Stimulated activated naive CD8-positive, alpha-beta T cell treated with anti-CD3 and anti-CD28 coated beads, Interleukin-15, Interleukin-2, amounts not matched to agents 100 U/mL and 50 U/mL, for 24 hours (primary cell): ENCODE measurements around the gene CCR9.
A peak's percentile ranks its signal among the peaks of the same experiment; 100 is the strongest.

Source experiments
- ATAC-seq: fragments of 150-1000 bp; cut with Tn5 transposase; one replicate; pipeline ENCODE4 v1.10.0; 2021
- DNase-seq: peaks from one replicate; pipeline ENCODE4 v3.0.0; 2021

Gene CCR9

GRCh38 chr3:45873036-45873435, 13.3 kb upstream of the CCR9 start:
- ATAC-seq = no peak
- DNase-seq = no peak

DNA sequence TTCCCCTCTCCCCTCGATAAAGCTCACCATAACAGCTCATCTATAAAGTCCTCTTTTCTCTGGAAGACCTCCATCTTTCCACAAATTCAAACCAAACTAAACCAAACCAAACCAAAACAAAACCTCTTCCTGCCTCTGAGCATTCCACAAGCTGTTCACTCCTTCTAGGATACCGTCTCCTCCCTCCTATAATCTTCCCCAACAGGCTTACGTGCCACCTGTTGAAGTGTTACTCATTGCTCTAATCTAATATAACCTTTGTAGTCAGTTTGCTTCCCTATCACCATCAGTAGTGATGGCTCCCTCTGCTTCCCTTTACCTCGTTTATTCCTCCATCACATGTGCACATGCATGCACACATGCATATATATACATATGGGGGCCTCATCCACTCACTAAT, 12.7 kb upstream of the CCR9 start:
- ATAC-seq = no peak
- DNase-seq = no peak

GRCh38 chr3:45874677-45875346, 11.5 kb upstream of the CCR9 start:
- ATAC-seq = no peak

DNA sequence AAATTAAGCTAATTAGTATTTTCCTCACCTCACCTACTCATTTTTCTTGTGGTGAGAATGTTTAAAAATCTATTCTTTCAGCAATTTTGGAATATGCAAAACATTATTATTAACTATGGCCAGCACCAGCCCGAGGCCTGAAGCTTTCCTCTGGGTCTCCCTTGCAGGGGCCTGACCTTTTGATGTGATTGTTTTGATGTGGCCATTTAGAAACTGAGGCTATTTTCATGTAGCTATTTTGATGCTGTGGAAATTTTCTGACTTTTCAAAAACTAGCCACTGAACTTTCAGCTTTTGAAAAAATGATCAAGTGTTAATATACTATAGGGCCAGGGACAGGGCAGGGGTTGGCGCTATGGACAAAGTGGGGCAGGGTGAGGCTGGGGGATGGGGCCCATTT, 8.2 kb upstream of the CCR9 start:
- DNase-seq (no peak), ATAC-seq (no peak)

More at GRCh38 chr3:45874677-45875346, 11.5 kb upstream of the CCR9 start:
- no peak for DNase-seq

GRCh38 chr3:45880725-45881077, 5.6 kb upstream of the CCR9 start:
- DNase-seq (no peak), ATAC-seq (peak; percentile 13)

DNA sequence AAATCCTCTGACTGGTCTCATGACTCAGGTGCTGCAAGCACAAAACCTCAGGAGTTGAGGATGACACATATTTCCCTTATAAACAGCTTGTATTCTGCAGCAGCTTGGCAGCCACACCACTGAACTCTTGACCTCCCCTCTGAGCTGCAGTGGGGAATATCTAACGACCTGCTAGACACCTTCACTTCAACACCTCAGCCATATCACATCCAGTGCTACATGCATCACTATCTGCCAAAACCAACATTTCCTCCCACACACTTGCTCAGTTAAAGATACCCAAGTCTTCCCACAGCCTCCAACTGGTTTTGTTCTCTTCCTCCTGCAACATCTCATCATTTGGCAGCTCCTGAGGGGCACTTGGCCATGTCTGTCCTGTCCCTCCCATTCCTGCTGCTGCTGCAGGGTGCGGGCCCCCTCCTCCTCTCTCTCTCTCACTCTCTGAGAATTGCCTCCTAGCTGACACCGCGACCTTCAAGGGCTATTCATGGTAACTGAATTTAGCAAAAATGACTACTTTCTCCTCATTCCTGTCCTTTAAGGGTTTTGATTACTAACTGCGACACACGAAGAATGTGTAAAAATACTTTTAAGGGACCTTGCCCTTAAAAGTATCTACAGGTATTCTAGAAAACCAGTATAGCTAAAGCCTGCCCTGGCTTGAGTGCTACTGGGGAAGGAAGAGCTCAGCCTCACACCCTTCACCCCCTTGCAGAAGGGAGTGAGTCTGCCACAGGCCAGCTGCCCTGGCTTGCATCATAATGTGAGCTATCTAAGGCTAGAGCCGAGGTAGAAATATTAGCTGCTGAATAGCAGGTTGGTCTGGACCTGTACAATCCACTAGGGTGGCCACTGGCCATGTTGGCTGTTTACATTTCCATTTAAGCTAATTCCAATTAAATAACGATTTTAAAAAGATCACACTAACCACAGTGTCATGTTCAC, 5.0 kb upstream of the CCR9 start:
- DNase-seq = peak; percentile 39

DNA sequence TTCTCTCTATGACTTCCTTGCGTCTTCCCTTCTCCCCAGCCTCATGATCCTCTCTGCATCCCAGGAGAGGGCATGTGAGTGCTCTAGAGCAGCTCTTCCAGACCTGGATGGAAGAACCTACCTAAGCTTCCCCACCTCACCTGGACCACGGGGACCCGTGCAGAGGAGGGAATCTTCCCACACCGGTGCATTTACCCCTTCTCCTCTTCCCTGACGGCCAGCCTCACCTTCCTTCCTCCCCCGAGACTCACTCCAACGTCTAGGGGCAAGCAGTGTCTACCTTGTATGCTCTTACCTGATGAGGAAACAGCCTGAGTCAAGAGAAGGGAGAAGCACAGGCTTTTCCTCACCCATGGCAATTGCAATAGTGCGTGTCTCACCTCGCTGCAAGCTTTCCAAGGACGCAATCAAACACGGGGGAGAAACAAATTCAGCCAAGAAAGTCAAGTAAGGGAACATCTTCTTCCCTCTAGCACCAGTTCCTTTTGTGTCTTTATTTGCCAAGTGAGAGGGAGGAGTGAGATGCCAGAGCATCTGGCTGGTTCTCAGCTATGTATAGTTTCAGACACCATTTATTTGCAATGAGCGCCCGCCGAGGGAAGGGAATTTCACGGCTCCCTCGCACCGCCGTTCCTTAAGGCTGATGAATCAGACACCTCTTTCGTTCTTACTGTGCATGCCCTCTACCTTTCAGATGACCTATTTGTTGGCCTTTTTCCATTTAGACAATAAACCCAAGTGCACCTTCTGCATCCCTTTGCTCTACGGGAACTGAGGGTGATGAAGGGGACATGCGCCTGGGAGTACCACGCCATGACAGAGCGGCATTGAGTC, 1.8 kb upstream of the CCR9 start:
- peak; percentile 20 for DNase-seq
- no peak for ATAC-seq

More for the DNA sequence above, 5.0 kb upstream of the CCR9 start:
- peak; percentile 98 for ATAC-seq

DNA sequence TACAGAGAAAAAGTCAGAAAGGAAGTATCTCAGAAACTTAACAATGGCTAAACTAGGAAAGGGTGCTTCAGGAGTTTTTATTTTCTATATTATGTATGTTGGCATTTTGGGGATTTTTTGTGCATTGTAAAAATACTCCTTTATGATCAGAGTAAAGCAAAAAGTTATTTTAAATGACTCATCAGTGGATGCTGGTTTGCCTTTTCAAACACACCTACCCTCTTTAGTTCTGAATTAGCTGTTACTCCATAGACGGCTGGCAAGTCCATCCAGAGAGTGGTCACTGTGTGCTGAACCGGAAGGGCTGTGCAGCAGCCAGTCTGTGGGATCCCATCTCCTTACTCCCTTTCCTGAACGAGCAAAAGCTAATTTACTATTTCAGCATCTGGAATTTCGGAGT, 942 bp downstream of the CCR9 start:
- ATAC-seq = peak; percentile 43
- no peak for DNase-seq

DNA sequence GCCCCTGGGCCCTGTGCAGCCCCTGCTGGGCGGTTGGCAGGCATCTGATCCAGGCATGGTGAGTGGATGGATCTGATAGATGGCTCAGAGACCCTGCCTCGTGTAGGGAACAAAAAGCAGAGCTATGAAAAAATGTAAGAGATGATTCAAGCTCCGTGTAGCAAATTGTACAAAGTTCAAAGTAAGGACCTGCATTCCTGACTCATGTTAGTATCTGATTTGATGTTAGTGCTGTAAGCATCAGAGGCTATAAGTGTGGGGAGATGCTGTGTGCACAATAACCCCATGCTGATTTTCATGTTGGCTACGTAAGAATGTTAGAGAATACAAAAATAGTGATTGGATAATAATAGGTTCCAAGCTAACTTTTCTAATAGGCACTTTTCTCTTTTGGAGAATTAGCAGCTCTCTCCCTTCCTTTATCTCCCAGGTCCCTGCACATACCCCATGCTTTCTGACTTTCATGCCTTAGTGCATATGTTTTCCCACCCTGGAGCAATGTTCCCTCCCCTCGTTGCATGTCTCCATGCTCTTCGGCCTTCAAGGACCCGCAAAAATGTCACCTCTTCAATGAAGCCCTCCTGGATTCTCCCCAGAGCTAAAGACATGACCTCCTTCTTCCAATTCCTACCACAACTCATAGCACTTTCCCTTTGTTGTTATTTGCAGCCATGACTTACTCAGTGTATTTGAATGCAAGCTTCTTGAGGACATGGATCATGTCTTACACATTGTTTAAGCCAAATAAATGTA, 1.6 kb downstream of the CCR9 start:
- ATAC-seq (no peak), DNase-seq (no peak)

DNA sequence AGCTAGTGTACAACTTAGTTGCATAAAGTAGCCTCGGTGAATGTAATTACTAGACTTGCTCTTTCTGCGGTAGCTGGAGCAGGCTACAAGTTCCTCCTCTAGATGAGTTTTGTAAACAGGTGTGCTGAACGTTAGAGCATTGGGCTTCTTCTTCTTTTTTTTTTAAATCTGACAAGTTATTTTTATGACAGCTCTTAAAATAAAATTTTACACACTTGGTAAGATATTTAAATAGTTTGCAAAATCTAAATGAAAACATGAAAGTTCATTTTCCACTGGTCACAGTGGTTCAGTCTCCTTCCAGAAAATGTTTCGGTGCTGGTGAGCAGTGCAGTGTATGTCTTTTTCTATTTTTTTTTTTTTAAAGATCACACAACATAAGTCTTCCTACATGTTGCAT, 3.0 kb downstream of the CCR9 start:
- ATAC-seq (no peak), DNase-seq (no peak)

DNA sequence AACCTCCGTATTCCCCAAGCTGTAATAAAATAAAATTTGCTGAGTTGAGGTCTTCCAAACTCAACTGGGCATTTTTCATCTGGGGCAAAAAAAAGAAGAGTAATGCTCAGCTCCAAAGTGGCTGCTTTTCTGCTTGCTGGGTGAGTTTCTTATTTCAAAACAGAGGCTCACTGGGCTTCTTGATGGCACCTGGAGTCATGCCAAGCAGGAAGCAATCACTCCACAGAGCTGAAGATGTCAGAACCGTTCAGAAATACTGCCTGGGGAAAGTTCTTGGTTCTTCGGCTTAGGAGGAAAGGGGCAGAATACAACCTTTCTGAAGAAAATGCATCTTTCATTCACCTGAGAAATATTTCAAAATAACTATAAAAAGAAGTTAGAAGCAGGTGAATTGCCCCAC, 4.1 kb downstream of the CCR9 start:
- ATAC-seq = no peak
- DNase-seq = no peak

- DNase-seq (no peak), ATAC-seq (no peak)
Observed at GRCh38 chr3:45892161-45892560, 5.8 kb downstream of the CCR9 start.

GRCh38 chr3:45894015-45894414, 7.7 kb downstream of the CCR9 start:
- ATAC-seq = no peak
- DNase-seq = no peak

DNA sequence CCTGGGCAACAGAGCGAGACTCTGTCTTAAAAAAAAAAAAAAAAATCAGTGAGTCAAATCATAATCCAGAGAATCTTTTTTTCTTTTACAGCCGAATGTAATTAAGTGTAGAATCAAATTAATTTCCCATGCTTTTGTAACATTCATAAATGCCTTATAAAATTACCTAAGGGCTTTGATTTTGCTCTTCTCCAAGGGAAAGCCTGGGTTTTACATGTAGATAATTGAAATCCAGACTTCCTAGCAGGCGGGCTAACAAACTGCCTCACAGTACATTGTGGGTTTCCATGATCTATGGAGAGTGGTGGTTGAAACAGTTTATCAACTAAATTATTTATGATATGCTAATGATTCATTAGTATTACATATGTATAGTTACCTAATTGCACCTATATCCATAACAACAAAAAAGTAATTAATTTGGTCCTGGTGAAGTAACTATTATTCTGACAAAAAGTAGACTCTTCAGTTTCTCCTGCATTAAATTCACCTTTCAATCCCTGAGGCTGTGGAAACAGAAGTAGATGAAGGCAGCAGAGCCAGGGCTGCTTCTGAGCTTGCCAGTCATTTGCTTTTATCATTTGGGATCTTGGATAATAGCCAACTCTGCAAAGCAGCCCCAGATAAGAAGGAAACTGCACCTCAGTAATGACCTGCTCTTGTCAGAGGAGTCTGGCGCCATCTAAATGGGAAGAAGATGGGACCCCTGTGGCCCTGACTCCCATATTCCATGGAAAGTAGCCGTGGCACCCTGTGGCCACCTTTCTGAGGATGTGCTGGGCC, 9.5 kb downstream of the CCR9 start:
- DNase-seq = no peak

GRCh38 chr3:45896956-45897355, 10.6 kb downstream of the CCR9 start:
- no peak for ATAC-seq
- DNase-seq = no peak

More for the DNA sequence above, 9.5 kb downstream of the CCR9 start:
- ATAC-seq = no peak

GRCh38 chr3:45904931-45905330, 18.6 kb downstream of the CCR9 start:
- DNase-seq (no peak), ATAC-seq (peak; percentile 77)

DNA sequence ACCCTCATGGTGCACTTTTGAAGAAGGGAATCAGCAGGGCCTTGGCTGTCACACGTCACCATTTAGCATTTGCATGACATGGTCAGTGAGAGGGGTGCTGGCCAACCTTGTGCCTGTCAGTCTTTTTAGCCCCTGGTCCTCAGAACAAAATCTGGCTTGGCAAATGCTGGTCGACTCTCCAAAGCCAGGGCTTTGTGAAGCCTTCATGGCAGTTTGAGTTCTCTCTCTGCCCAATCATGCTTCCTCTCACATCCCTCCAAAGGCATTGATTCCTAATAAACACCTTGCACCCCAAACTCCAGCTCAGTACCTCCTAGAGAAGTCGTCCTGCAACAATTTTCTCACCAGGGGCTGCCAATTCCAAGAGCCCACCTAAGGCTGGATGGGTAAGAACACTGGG, 19.4 kb downstream of the CCR9 start:
- ATAC-seq (no peak), DNase-seq (no peak)

- ATAC-seq (no peak), DNase-seq (no peak)
Observed at GRCh38 chr3:45906681-45907407, 20.5 kb downstream of the CCR9 start.

DNA sequence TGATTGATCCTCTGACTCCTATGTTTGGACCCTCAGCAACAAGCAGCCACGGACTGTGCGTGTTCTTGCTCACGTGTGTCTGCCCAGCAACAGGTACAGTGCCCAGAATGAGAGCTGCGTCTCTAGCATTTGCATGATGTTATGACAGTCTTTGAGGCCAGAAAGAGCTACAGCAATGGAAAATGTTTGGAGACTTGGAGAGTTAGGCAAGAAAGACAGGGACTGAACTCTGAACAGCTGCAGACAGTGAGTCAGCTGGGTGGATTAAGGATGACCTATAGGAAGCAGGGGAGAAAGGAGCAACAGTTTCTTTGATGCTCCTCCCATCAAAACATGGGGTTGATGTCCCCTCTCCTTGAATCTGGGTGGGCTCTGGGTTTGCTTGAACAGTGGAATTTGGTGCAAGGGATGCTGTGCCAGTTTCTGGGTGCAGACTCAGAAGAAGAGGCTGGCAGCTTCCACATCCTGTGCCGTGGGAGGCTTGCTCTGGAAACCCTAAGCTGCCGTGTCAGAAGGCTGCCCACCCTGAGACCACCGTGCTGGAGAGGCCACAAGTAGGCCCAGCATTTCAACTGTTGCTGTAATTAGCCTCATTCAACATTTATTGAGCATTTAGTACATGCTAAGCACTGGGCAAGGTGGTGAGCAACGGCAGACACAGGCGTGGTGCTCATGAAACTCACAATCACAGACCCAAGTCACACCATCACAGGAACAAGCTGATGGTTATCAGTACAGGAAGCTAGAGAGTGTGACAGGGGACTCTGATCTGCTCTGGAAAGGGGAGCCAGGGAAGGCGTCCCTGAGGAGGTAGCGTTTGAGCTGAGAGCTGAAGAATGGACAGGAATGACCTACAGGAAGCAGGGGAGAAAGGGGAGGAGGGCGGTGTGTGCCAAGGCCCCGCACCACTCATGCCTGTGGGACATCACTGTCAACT, 21.7 kb downstream of the CCR9 start:
- ATAC-seq (no peak), DNase-seq (no peak)
